Stimulated activated naive CD4-positive, alpha-beta T cell treated with Interleukin-2 at 50 U/mL for 16 hours (primary cell): ENCODE measurements around the gene RFX4.

Experiments
- DNase-seq: peaks from one replicate; lab custom pipeline; 2025; lab: John Stamatoyannopoulos, UW

Gene RFX4

GRCh38 chr12:106766393-106766826 is 183.6 kb downstream of the RFX4 start:
- DNase-seq: no peak

GRCh38 chr12:106767206-106767605 is 184.4 kb downstream of the RFX4 start:
- DNase-seq: no peak

GRCh38 chr12:106767954-106768822 is 185.4 kb downstream of the RFX4 start:
- DNase-seq: no peak

GRCh38 chr12:106769078-106769477 is 186.3 kb downstream of the RFX4 start:
- no peak for DNase-seq

GRCh38 chr12:106769546-106769945 is 186.7 kb downstream of the RFX4 start:
- DNase-seq: no peak

GRCh38 chr12:106771425-106771824 is 188.6 kb downstream of the RFX4 start:
- DNase-seq: no peak

- no peak for DNase-seq
These were observed 190.6 kb downstream of the RFX4 start for GRCh38 chr12:106773286-106774004.

- peak; percentile 73 for DNase-seq
These were observed 191.4 kb downstream of the RFX4 start, which contains the start of gene RIC8B for GRCh38 chr12:106774005-106774807. Gene RIC8B (plus strand): TSS chr12:106774682. CDS start chr12:106774746, 64 bp downstream.

- no peak for DNase-seq
These were observed 192.2 kb downstream of the RFX4 start for GRCh38 chr12:106774808-106775524.

GRCh38 chr12:106776897-106777296 is 194.1 kb downstream of the RFX4 start:
- DNase-seq: no peak

- no peak for DNase-seq
These were observed 197.3 kb downstream of the RFX4 start for GRCh38 chr12:106780010-106780631.

GRCh38 chr12:106782619-106783018 is 199.8 kb downstream of the RFX4 start:
- DNase-seq: no peak

- no peak for DNase-seq
These were observed 200.7 kb downstream of the RFX4 start for GRCh38 chr12:106783515-106783914.

- no peak for DNase-seq
These were observed 207.2 kb downstream of the RFX4 start for GRCh38 chr12:106790020-106790419.

GRCh38 chr12:106791531-106791930 is 208.7 kb downstream of the RFX4 start:
- no peak for DNase-seq

- DNase-seq: no peak
These were observed 211.6 kb downstream of the RFX4 start for GRCh38 chr12:106794369-106794768.

- no peak for DNase-seq
These were observed 218.4 kb downstream of the RFX4 start for GRCh38 chr12:106801167-106801708.

- no peak for DNase-seq
These were observed 219.2 kb downstream of the RFX4 start for GRCh38 chr12:106801830-106802533.

- DNase-seq: no peak
These were observed 221.9 kb downstream of the RFX4 start for GRCh38 chr12:106804668-106805067.
